ENCODE results near the gene DCLK1. TPM values are rescaled to one million over a fixed set of nuclear protein-coding genes. Genes with fewer than 3 reads are reported as not detected.

DCLK1 gene
- total RNA-seq, 1 donor from 2014 or later: 6.4 TPM

DNA sequence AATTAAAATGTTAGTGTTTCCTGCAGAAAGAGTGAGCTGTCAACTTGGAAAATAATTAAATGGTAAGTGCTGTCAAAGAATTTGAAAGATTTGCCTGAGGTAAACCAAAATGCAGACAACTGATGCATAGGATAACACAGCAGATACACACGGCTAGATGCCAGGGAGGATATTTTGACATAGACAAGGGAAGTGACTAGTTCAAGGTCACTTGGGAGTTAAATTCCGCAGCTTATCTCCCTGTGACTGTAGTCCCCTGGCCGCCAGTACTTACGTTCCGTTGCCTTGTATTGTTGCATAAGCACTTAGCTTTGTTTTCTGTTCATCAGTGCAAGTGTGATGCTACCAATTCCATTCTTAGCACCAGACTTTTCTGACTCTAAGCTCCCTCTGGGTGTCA lies 407.4 kb downstream of the DCLK1 start:
- Mint-ChIP-seq H3K9me3 (no peaks in the 10 kb centered on the region), H3K4me1 (peaks cover 10% of the 10 kb centered on the region), H3K4me3 (no peak overlapping the region), H3K27ac (no peak overlapping the region), H3K36me3 (no peaks in the 10 kb centered on the region), H3K27me3 (ENCODE audit: insufficient read depth, low read depth) (peaks cover 6% of the 10 kb centered on the region)
- no peak for DNase-seq (ENCODE audit: low spot score)
- H2AFZ ChIP-seq (replicated peaks): no peak overlapping the region
- H3K27ac ChIP-seq: no peak overlapping the region
- H3K79me2 ChIP-seq (ENCODE audit: low read depth): no peaks in the 10 kb centered on the region
- H3K27me3 ChIP-seq: no peaks in the 10 kb centered on the region
- no peak overlapping the region for H3K4me2 ChIP-seq
- no peaks in the 10 kb centered on the region for H3K4me1 ChIP-seq
- no peak overlapping the region for H3K9ac ChIP-seq
- TF ChIP-seq EZH2 (IDR thresholded peaks at IDR 0.05) (no peak), EZH2phosphoT487 (IDR thresholded peaks at IDR 0.05) (no peak)
- TF ChIP-seq, protein P1, sequence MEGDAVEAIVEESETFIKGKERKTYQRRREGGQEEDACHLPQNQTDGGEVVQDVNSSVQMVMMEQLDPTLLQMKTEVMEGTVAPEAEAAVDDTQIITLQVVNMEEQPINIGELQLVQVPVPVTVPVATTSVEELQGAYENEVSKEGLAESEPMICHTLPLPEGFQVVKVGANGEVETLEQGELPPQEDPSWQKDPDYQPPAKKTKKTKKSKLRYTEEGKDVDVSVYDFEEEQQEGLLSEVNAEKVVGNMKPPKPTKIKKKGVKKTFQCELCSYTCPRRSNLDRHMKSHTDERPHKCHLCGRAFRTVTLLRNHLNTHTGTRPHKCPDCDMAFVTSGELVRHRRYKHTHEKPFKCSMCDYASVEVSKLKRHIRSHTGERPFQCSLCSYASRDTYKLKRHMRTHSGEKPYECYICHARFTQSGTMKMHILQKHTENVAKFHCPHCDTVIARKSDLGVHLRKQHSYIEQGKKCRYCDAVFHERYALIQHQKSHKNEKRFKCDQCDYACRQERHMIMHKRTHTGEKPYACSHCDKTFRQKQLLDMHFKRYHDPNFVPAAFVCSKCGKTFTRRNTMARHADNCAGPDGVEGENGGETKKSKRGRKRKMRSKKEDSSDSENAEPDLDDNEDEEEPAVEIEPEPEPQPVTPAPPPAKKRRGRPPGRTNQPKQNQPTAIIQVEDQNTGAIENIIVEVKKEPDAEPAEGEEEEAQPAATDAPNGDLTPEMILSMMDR (IDR thresholded peaks at IDR 0.05): no peak
- no peaks in the 10 kb centered on the region for H4K20me1 ChIP-seq (ENCODE audit: low read depth)
- H3K9me3 ChIP-seq (ENCODE audit: low read depth): no peaks in the 10 kb centered on the region
- H3K4me3 ChIP-seq: no peak overlapping the region
- no peaks in the 10 kb centered on the region for H3F3A ChIP-seq (ENCODE audit: low read depth)
- H3K36me3 ChIP-seq: no peaks in the 10 kb centered on the region

DNA sequence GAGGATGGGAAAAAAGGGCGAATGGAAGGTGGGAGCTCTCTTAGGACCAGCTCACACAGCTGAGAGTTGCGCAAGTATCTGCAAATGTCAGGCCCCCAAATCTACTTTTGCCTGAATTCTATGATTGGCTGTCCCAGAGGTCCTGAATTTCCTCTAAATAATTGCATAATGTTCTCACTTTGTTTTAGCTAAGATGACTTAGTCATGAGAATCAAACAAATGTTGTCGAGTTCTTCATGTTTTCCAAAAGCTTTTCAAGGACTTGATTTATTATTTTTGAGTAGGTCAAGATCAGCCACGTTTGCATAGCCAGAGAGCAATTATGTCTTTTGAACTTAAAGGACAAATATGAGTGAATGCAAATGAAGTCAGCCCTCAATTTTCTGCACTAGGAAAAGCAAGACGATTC lies 408.1 kb downstream of the DCLK1 start:
- no peaks in the 10 kb centered on the region for H4K20me1 ChIP-seq (ENCODE audit: low read depth)
- H3K4me3 ChIP-seq: no peak overlapping the region
- no peak overlapping the region for H3K27ac ChIP-seq
- H3K36me3 ChIP-seq: no peaks in the 10 kb centered on the region
- no peaks in the 10 kb centered on the region for H3K36me3 Mint-ChIP-seq
- no peaks in the 10 kb centered on the region for H3K4me1 ChIP-seq
- no peak for TF ChIP-seq EZH2 (IDR thresholded peaks at IDR 0.05)
- TF ChIP-seq EZH2phosphoT487 (IDR thresholded peaks at IDR 0.05): no peak
- TF ChIP-seq, protein P1 (IDR thresholded peaks at IDR 0.05): no peak
- H3K27me3 Mint-ChIP-seq (ENCODE audit: insufficient read depth, low read depth): peaks cover 6% of the 10 kb centered on the region
- no peak overlapping the region for H3K27ac Mint-ChIP-seq
- H3K4me3 Mint-ChIP-seq: no peak overlapping the region
- no peak for DNase-seq (ENCODE audit: low spot score)
- H3K27me3 ChIP-seq: no peaks in the 10 kb centered on the region
- H3K79me2 ChIP-seq (ENCODE audit: low read depth): no peaks in the 10 kb centered on the region
- no peak overlapping the region for H3K9ac ChIP-seq
- H3F3A ChIP-seq (ENCODE audit: low read depth): no peaks in the 10 kb centered on the region
- H3K9me3 Mint-ChIP-seq: no peaks in the 10 kb centered on the region
- no peak overlapping the region for H3K4me2 ChIP-seq
- H2AFZ ChIP-seq (replicated peaks): no peak overlapping the region
- H3K4me1 Mint-ChIP-seq: peaks cover 10% of the 10 kb centered on the region
- H3K9me3 ChIP-seq (ENCODE audit: low read depth): no peaks in the 10 kb centered on the region

DNA sequence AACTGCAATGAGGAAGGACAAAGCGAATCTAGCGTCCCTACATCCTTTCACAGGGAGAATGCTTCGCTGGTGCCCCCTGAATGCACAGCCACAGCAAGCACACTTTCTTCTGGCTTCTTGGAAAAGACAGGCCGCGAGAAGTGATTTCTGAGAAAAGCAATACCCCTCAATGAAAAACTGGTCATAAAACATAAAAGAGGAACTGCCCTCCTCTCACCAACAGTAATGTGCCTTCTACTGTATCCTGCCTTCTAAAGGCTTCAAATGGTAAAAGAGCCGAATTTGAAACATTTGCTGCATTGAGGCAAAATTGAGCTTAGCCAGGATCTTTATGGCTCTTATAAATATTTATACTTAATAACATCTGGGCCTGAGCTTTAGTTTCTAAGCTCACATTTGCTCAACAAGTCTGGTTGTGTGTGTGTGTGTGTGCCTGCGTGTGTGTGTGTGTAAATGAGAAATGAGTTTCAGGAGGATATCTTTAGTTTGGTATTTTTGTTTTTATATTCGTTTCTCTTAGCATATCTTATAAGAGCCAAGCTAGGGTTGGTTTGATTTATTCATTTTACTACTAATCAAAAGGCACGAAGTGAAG lies 408.6 kb downstream of the DCLK1 start:
- no peaks in the 10 kb centered on the region for H3K36me3 Mint-ChIP-seq
- H3K27me3 Mint-ChIP-seq (ENCODE audit: insufficient read depth, low read depth): peaks cover 6% of the 10 kb centered on the region
- no peak overlapping the region for H3K27ac ChIP-seq
- no peak overlapping the region for H3K4me3 ChIP-seq
- no peaks in the 10 kb centered on the region for H3K9me3 ChIP-seq (ENCODE audit: low read depth)
- H4K20me1 ChIP-seq (ENCODE audit: low read depth): no peaks in the 10 kb centered on the region
- H3K27ac Mint-ChIP-seq: no peak overlapping the region
- H3K4me3 Mint-ChIP-seq: no peak overlapping the region
- H3F3A ChIP-seq (ENCODE audit: low read depth): no peaks in the 10 kb centered on the region
- no peak for DNase-seq (ENCODE audit: low spot score)
- H3K4me1 ChIP-seq: no peaks in the 10 kb centered on the region
- H2AFZ ChIP-seq (replicated peaks): no peak overlapping the region
- H3K79me2 ChIP-seq (ENCODE audit: low read depth): no peaks in the 10 kb centered on the region
- H3K36me3 ChIP-seq: no peaks in the 10 kb centered on the region
- no peak overlapping the region for H3K4me2 ChIP-seq
- H3K9ac ChIP-seq: no peak overlapping the region
- TF ChIP-seq, protein P1 (IDR thresholded peaks at IDR 0.05): no peak
- TF ChIP-seq EZH2phosphoT487 (IDR thresholded peaks at IDR 0.05) (no peak), EZH2 (IDR thresholded peaks at IDR 0.05) (no peak)
- H3K4me1 Mint-ChIP-seq: peaks cover 10% of the 10 kb centered on the region
- H3K9me3 Mint-ChIP-seq: no peaks in the 10 kb centered on the region
- no peaks in the 10 kb centered on the region for H3K27me3 ChIP-seq
